WTC11 (cell line): ENCODE results near the gene P2RX1. TPM values are rescaled to one million over a fixed set of nuclear protein-coding genes. Genes with fewer than 3 reads are reported as not detected.

ENCODE experiments used
- ATAC-seq: fragments of 200-7000 bp; cut with Tn5 transposase; 2 replicates; pipeline ENCODE4 v1.10.0; 2021; ENCODE audit warnings: mild to moderate bottlenecking, moderate library complexity
- CTCF ChIA-PET: fragments of 300-600 bp; sonication (Branson Sonifier 250); formaldehyde crosslinking; loops from one replicate; lab custom pipeline; 2021; ENCODE audit warnings: antibody characterized with exemption; lab: Charles Lee
- POLR2A ChIA-PET: fragments of 350-600 bp; sonication (Branson Sonifier 250); formaldehyde crosslinking; loops from one replicate; lab custom pipeline; 2021; ENCODE audit warnings: antibody characterized with exemption; lab: Charles Lee
- DNase-seq: peaks from one replicate; pipeline ENCODE4 v3.0.0; 2021; ENCODE audit warnings: low spot score
- H3K27ac Mint-ChIP-seq: 2 replicates; pipeline ENCODE4 v1.8.0; 2021; ENCODE audit warnings: mixed read lengths
- H3K27me3 Mint-ChIP-seq: 2 replicates; pipeline ENCODE4 v1.8.0; 2021; ENCODE audit warnings: low read depth, mild to moderate bottlenecking, moderate library complexity, mixed read lengths
- H3K36me3 Mint-ChIP-seq: 2 replicates; pipeline ENCODE4 v1.8.0; 2021; ENCODE audit warnings: mixed read lengths
- H3K4me1 Mint-ChIP-seq: 2 replicates; pipeline ENCODE4 v1.8.0; 2022; ENCODE audit warnings: mixed read lengths
- H3K4me3 Mint-ChIP-seq: 2 replicates; pipeline ENCODE4 v1.8.0; 2021; ENCODE audit warnings: mild to moderate bottlenecking, moderate library complexity, mixed read lengths
- H3K9me3 Mint-ChIP-seq: 2 replicates; pipeline ENCODE4 v1.8.0; 2021; ENCODE audit warnings: mixed read lengths
- ATF6 ChIP-seq: sonication (generic); formaldehyde crosslinking; IDR thresholded peaks from 2 replicates; pipeline ENCODE4 v1.8.1; 2023; ENCODE audit warnings: mild to moderate bottlenecking, missing genetic modification reagents
- CREM ChIP-seq: sonication (generic); formaldehyde crosslinking; IDR thresholded peaks from 2 replicates; pipeline ENCODE4 v1.8.1; 2022; ENCODE audit warnings: mild to moderate bottlenecking, missing genetic modification reagents, moderate library complexity
- ESRRA ChIP-seq: sonication (generic); formaldehyde crosslinking; IDR thresholded peaks from 2 replicates; pipeline ENCODE4 v1.8.1; 2022; ENCODE audit warnings: mild to moderate bottlenecking, missing genetic modification reagents, borderline replicate concordance
- GABPB1 ChIP-seq: sonication (generic); formaldehyde crosslinking; IDR thresholded peaks from 2 replicates; pipeline ENCODE4 v1.8.1; 2023; ENCODE audit warnings: mild to moderate bottlenecking, missing genetic modification reagents
- HMGA2 ChIP-seq: fragments of 250-450 bp; sonication (Bioruptor Pico); IDR thresholded peaks from 2 replicates; pipeline ENCODE4 v1.4.0; 2021; ENCODE audit warnings: mild to moderate bottlenecking, moderate library complexity
- HMGXB4 ChIP-seq: sonication (generic); formaldehyde crosslinking; IDR thresholded peaks from 2 replicates; pipeline ENCODE4 v1.8.1; 2023; ENCODE audit warnings: mild to moderate bottlenecking, moderate library complexity, missing genetic modification reagents
- NFATC4 ChIP-seq: fragments of 250-450 bp; sonication (Bioruptor Pico); IDR thresholded peaks from 2 replicates; pipeline ENCODE4 v1.9.0; 2021; ENCODE audit warnings: mild to moderate bottlenecking
- NR3C1 ChIP-seq: sonication (generic); formaldehyde crosslinking; conservative IDR thresholded peaks from 2 replicates; pipeline ENCODE4 v1.8.1; 2023; ENCODE audit warnings: low read depth, mild to moderate bottlenecking, missing genetic modification reagents
- SMAD4 ChIP-seq: sonication (generic); formaldehyde crosslinking; IDR thresholded peaks from 2 replicates; pipeline ENCODE4 v1.8.0; 2022; ENCODE audit warnings: mild to moderate bottlenecking, missing genetic modification reagents
- SP1 ChIP-seq: sonication (generic); formaldehyde crosslinking; conservative IDR thresholded peaks from 2 replicates; pipeline ENCODE4 v1.8.1; 2022; ENCODE audit warnings: missing genetic modification reagents
- TCF7 ChIP-seq: sonication (generic); formaldehyde crosslinking; IDR thresholded peaks from 2 replicates; pipeline ENCODE4 v1.8.0; 2022; ENCODE audit warnings: mild to moderate bottlenecking, low read depth, missing genetic modification reagents, moderate library complexity
- ZBTB43 ChIP-seq: sonication (generic); formaldehyde crosslinking; IDR thresholded peaks from 2 replicates; pipeline ENCODE4 v1.8.1; 2023; ENCODE audit warnings: mild to moderate bottlenecking, missing genetic modification reagents
- ZNF121 ChIP-seq: sonication (generic); formaldehyde crosslinking; IDR thresholded peaks from 2 replicates; pipeline ENCODE4 v1.8.0; 2023; ENCODE audit warnings: missing genetic modification reagents
- ZNF423 ChIP-seq: fragments of 250-450 bp; sonication (Bioruptor Pico); IDR thresholded peaks from 2 replicates; pipeline ENCODE4 v2.1.2; 2022; ENCODE audit warnings: mild to moderate bottlenecking, moderate library complexity
- ZNF425 ChIP-seq: fragments of 250-450 bp; sonication (Bioruptor Pico); conservative IDR thresholded peaks from 2 replicates; pipeline ENCODE4 v1.9.0; 2021; ENCODE audit warnings: mild to moderate bottlenecking
- total RNA-seq: library from RNA; stranded (reverse); gene quantifications from 3 replicates; pipeline ENCODE4 v1.2.3, GENCODE V29; 2021
- TF ChIP-seq, protein P1 (sequence below): sonication (generic); formaldehyde crosslinking; IDR thresholded peaks from 2 replicates; pipeline ENCODE4 v1.8.1; 2023; ENCODE audit warnings: mild to moderate bottlenecking, missing genetic modification reagents, moderate library complexity
- TF ChIP-seq, protein P2 (sequence below): sonication (generic); formaldehyde crosslinking; IDR thresholded peaks from 2 replicates; pipeline ENCODE4 v1.8.1; 2022; ENCODE audit warnings: low read depth, mild to moderate bottlenecking, moderate library complexity, missing genetic modification reagents, borderline replicate concordance
- TF ChIP-seq, protein P3 (sequence below): sonication (generic); formaldehyde crosslinking; IDR thresholded peaks from 2 replicates; pipeline ENCODE4 v1.8.1; 2022; ENCODE audit warnings: mild to moderate bottlenecking, moderate library complexity, missing genetic modification reagents

P2RX1 gene
- total RNA-seq, 1 experiment from 2014 or later = 0.07 TPM

GRCh38 chr17:3921006-3921405, 4.7 kb upstream of the P2RX1 start (continued):
- no peak for TF ChIP-seq ZBTB43 (CRISPR knock-in tag)

GRCh38 chr17:3919123-3919624, 2.9 kb upstream of the P2RX1 start:
- Mint-ChIP-seq H3K36me3 (no peaks in the 10 kb centered on the region), H3K27me3 (no peaks in the 10 kb centered on the region), H3K27ac (no peak overlapping the region), H3K4me1 (no peaks in the 10 kb centered on the region), H3K4me3 (no peak overlapping the region), H3K9me3 (no peaks in the 10 kb centered on the region)
- POLR2A ChIA-PET = no interaction called here
- CTCF ChIA-PET = interaction anchor here (1.0 kb wide), 1 partner anchor 146 kb away, joined by 3 read pairs; no protein-coding TSS in a partner anchor
- no peak for TF ChIP-seq ZNF121
- no peak for TF ChIP-seq GABPB1 (CRISPR knock-in tag)
- no peak for TF ChIP-seq NR3C1 (CRISPR knock-in tag)
- no peak for TF ChIP-seq HMGXB4 (CRISPR knock-in tag)
- no peak for ATAC-seq
- DNase-seq = no peak

DNA sequence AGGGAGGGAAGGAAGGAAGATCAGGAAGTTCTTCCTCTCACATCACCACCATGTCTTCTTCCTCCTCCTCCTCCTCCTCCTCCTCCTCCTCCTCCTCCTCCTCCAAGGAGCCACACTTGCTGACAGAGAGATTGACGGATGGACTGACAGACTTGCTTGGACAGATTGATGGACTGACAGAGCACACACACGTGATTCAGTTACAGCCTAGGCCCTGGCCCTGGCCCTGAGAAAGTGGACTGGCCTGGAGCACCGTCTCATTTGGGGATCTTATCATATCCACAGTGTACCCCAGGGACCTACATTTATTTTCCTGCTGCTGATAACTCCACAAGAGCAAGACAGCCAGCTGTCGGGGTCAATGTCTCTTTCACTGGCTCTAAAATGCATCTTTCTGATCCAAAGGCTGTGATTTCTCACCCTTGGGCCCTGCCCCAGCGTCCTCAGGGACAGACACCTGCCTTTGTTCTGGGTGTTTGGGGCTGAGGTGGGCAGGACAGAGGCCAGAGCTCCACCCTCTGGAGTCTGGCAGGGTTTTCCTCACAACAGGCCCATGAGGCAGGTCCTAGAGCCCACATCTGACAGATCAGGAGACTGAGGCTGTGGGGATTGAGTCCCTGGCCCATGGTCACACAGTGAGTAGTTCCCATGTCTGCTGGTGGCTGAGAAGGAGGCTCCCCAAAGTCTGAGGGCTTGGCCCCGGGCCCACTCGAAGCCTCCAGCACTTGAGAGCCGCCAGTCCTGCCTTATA, 2.3 kb upstream of the P2RX1 start:
- Mint-ChIP-seq H3K9me3 (no peaks in the 10 kb centered on the region), H3K4me1 (no peaks in the 10 kb centered on the region; the same call in 1 of the 2 replicates), H3K36me3 (no peaks in the 10 kb centered on the region), H3K27ac (no peak overlapping the region), H3K4me3 (no peak overlapping the region), H3K27me3 (peaks cover 2% of the 10 kb centered on the region; the same call in 1 of the 2 replicates)
- ATAC-seq (no peak), DNase-seq (no peak)
- ChIA-PET CTCF (interaction anchor here (0.6 to 2.1 kb wide), 3 partner anchors 16 to 147 kb away, joined by 3 to 4 read pairs (median 3); no protein-coding TSS in a partner anchor), POLR2A (interaction anchor here (0.6 kb wide), 1 partner anchor 73 kb away, joined by 5 read pairs; the partner anchor contains the start of gene NCBP3)
- no peak for TF ChIP-seq HMGA2 (CRISPR knock-in tag)
- peak; percentile 76; the same call in 1 of the 2 replicates for TF ChIP-seq ZNF121
- no peak for TF ChIP-seq SMAD4 (CRISPR knock-in tag)

GRCh38 chr17:3917391-3917931, 1.2 kb upstream of the P2RX1 start:
- CTCF ChIA-PET = interaction anchor here (0.6 to 2.1 kb wide), 7 partner anchors 13 to 387 kb away, joined by 3 to 6 read pairs (median 4); no protein-coding TSS in a partner anchor
- Mint-ChIP-seq H3K27me3 (peaks cover 3% of the 10 kb centered on the region; the same call in 1 of the 2 replicates), H3K36me3 (no peaks in the 10 kb centered on the region), H3K4me3 (no peak overlapping the region), H3K9me3 (0 out of 2 replicates have a peak, but pooled peaks cover 3% of the 10 kb centered on the region), H3K4me1 (no peaks in the 10 kb centered on the region; the same call in 1 of the 2 replicates), H3K27ac (no peak overlapping the region)
- POLR2A ChIA-PET = no interaction called here
- TF ChIP-seq, protein P1, sequence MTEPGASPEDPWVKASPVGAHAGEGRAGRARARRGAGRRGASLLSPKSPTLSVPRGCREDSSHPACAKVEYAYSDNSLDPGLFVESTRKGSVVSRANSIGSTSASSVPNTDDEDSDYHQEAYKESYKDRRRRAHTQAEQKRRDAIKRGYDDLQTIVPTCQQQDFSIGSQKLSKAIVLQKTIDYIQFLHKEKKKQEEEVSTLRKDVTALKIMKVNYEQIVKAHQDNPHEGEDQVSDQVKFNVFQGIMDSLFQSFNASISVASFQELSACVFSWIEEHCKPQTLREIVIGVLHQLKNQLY (CRISPR knock-in tag) = no peak
- TF ChIP-seq TCF7 (CRISPR knock-in tag) (no peak), ESRRA (no peak), SP1 (CRISPR knock-in tag) (no peak), ZNF425 (CRISPR knock-in tag) (no peak), ZNF423 (CRISPR knock-in tag) (no peak), ZNF121 (no peak), NFATC4 (no peak), CREM (CRISPR knock-in tag) (no peak), ATF6 (CRISPR knock-in tag) (no peak)
- TF ChIP-seq, protein P2, sequence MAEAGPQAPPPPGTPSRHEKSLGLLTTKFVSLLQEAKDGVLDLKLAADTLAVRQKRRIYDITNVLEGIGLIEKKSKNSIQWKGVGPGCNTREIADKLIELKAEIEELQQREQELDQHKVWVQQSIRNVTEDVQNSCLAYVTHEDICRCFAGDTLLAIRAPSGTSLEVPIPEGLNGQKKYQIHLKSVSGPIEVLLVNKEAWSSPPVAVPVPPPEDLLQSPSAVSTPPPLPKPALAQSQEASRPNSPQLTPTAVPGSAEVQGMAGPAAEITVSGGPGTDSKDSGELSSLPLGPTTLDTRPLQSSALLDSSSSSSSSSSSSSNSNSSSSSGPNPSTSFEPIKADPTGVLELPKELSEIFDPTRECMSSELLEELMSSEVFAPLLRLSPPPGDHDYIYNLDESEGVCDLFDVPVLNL (CRISPR knock-in tag) = no peak
- TF ChIP-seq, protein P3, sequence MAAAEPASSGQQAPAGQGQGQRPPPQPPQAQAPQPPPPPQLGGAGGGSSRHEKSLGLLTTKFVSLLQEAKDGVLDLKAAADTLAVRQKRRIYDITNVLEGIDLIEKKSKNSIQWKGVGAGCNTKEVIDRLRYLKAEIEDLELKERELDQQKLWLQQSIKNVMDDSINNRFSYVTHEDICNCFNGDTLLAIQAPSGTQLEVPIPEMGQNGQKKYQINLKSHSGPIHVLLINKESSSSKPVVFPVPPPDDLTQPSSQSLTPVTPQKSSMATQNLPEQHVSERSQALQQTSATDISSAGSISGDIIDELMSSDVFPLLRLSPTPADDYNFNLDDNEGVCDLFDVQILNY (CRISPR knock-in tag) = no peak
- DNase-seq (no peak), ATAC-seq (no peak)
